Measurements from ENCODE around the gene PRR20G.
"Not testable (repeated sequence)": the region's sequence is repeated elsewhere in the genome, so short reads cannot be mapped to it uniquely, and the experiment has no call there.

PRR20G gene

DNA sequence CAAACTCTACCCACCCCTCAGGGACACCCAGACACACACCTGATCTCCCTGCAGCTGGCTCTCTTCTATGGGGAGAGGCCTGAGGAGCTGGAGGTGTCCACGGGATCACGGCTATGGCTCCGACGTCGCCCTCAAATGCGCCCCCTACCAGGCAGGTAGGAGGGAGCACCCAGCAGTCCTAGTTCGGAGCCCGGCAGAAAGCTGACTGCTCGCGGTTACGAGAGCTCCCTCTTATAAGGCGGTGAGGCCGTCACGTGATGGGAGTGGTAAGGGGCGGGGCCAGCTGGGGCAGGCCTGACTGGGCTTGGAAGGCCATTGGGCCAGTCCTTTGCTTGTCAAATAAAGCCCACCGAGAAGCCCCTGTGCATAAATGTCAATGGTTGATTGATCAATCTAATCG lies at the start of gene PRR20G:
PRR20G (minus strand) TSS at position 207 of the 400 bp plus-strand sequence. CDS start 681 bp downstream, outside the sequence.
- DNase-seq, result no peak

DNA sequence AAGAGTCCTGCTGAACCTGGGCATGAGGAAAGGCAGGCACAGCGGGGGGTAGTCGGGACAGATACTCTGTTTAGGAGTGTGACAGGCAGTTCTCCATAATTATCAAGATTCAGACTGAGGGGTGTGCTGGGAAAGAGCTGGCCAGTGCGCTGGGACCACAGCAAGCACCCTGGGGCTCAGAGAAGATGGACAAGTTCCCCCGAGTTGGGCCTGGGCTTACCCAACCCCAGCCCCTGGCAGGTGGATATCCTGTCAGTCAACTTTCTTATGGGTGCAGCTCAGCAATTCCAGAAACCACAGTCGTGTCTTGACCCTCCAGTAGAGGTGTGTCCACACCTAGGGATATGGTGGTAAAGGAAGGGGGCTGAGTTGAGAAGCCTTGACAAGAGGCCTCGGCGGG lies 49.2 kb upstream of the PRR20G start:
- DNase-seq, result no peak

DNA sequence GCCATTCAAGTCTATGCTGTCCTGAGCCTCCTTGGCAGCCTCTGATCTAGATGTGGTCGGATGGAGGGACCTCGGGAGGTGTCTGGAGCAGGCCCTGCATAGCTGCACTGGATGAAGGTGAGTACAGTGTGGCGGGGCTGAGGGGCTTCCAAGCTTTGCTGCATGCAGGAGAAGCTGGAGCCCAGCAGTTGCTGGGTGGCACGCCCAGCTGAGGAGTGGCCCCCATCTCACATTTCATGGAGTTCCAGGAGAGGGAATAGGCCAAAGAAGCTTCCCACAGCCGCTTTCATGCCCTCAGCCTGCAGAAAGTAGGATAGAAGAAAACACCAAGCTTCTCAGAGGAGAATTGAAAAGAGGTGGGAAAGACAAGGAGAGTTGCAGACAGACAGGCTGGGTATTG lies 48.3 kb upstream of the PRR20G start:
- no peak for DNase-seq

DNA sequence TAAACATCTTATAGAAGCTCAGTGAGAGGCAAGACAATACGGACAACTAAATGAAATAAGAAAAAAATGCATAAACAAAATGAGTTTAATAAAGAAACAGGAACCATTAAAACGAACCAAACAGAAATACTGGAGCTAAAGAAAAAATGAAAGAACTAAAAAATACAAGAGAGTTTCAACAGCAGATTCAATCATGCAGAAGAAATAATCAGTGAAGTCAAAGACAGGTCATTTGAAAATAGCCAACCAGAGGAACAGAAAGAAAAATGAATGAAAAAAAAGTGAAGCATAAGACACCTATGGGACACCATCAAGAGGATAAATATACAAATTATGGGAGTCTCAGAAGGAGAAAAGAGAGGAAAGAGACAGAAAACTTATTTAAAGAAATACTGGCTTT lies 42.5 kb upstream of the PRR20G start:
- no peak for DNase-seq

DNA sequence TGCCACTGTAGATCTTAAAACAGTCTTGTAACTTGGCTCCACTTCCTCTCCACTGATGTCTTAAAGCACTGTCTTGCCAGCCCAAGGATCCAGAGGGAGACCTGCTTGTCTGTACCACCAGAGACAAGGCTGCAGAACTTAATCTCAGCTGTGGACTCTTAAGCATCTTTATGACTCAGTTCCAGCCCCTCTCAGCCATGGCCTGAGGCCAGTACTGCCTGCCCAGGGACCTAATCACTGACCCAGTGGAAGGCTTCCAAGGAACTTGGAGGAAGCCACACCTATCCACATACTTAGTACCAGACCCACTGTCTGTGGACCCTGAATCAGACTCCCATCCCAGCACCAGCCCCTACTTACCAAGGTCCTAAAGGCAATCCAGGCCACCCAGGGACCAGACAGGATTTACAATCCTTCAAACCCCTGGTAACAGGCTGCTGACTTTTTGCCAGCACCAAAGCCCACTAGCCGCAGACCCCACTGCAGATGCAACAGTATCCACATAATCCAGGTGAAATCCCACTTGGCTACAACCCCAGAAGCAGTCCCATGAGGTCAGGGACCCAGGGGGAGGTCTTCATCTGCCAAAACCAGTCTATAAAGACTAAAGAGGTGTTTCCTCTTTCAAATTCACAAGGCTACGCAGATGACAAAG lies 41.9 kb upstream of the PRR20G start:
- DNase-seq, result no peak

DNA sequence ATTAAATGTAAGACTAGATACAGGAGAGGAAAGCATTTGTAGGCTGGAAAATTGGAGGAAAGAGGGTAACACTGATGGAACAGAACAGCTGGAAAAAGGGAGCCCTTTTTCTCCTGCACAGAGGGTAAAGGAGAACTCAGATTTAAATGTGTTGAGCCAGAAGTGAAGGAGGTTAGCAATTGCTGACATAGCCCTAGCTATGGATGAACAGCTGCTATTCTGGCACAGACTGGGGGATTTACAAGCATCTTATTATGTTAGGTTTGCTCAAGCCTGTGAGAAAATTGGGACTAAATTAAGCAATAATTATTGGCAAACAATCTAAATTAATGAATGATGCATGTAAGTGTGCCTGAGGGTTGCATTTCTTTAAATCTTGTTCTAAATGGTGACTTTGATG lies 40.6 kb upstream of the PRR20G start:
- no peak for DNase-seq

- no peak for DNase-seq
Observed at GRCh38 chr3:127326341-127326740, 38.5 kb upstream of the PRR20G start.

DNA sequence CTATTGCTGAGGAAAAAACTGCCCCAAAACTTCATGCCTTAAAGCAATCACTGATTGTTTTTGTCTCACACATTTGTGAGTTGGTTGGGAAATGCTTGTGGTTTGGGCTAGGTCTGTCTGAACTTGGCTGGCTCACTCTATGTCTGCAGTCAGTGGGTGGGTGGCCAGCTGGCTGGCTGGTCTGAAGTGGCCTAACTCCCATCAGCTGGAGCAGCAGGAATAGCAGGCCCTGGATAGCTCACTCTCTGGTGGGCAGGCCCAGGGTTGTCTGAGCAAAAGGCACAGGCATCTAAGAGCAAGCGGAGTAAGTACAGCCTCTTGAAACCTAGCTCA lies 37.7 kb upstream of the PRR20G start:
- peak; percentile 86 for DNase-seq

- DNase-seq, result peak; percentile 96
Observed at GRCh38 chr3:127324913-127325628, 37.2 kb upstream of the PRR20G start.

- DNase-seq, result no peak
Observed at GRCh38 chr3:127324076-127324475, 36.2 kb upstream of the PRR20G start.

DNA sequence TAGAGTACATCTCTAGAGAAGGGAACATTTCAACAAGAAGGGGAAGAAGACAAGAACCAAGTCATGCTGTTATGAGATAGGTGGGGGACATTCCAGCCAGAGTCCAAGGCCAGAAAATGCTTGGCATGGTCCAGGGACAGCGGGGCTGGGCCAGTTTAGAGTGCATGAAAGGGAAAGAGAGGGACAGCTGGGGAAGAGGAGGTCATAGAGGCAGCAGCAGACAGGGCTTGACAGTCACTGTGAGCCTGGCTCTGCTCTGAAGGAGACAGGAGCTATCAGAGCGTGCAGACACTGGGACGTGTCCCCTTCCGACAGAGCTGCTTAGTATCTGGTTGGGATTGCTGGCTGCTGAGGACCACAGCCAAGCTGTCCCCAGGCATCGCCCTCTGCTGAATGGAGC lies 35.7 kb upstream of the PRR20G start:
- DNase-seq, result no peak

GRCh38 chr3:127321371-127321770 lies 33.5 kb upstream of the PRR20G start:
- no peak for DNase-seq

- DNase-seq, result no peak
Observed at GRCh38 chr3:127320529-127321121, 32.8 kb upstream of the PRR20G start.

DNA sequence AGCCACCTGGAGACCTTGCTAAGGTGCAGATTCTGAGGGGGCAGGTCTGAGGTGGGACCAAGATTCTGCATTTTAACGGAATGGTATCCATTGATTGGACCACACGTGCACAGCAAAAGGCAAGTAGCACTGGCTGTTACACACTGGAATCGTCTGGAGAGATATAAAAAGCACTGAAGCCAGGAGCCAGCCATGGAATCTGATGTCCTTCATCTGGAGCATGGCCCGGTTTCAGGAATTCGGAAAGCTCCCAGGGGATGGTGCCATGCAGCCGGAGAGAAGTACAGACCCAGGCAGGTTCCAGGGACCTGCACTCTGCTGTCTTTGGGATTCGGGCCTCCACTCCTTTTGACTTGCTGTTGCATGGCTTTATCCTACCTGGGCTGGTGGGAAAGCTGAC lies 28.8 kb upstream of the PRR20G start:
- no peak for DNase-seq

DNA sequence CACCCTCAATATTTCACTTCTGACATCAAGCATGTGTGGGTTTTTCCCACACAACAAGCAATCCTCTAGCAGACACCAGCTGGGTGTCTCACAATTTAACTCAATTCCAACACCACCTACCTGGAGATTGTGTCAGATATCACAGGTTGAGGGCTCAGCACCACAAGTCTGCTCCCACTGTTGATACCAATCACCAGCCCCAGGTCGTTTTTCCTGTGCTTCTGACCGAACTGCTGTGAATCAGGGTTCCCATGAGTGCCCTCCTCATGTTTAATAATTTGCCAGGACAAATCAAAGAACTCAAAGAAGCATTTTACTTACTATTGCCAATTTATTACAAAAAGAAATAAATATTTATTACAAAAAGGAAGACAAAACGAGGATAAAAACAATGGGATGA lies 25.0 kb upstream of the PRR20G start:
- DNase-seq, result no peak

DNA sequence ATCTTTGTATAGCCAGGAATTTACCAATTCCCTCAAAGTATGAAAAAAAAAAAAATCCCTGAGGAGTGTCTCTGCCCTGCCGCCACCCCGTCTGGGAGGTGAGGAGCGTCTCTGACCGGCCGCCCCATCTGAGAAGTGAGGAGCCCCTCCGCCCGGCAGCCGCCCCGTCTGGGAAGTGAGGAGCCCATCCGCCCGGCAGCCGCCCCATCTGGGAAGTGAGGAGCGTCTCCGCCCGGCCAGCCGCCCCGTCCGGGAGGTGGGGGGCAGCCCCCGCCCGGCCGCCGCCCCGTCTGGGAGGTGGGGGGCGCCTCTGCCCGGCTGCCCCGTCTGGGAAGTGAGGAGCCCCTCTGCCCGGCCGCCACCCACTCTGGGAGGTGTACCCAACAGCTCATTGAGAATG lies 21.0 kb upstream of the PRR20G start:
- DNase-seq, result not testable (repeated sequence)

- DNase-seq, result peak; percentile 16
Observed at GRCh38 chr3:127307916-127308315, 20.1 kb upstream of the PRR20G start.

- peak; percentile 91 for DNase-seq
Observed at GRCh38 chr3:127307112-127307835, 19.4 kb upstream of the PRR20G start.

- DNase-seq, result no peak
Observed at GRCh38 chr3:127306361-127307111, 18.7 kb upstream of the PRR20G start.

- no peak for DNase-seq
Observed at GRCh38 chr3:127305499-127306060, 17.7 kb upstream of the PRR20G start.

- no peak for DNase-seq
Observed at GRCh38 chr3:127304121-127304744, 16.4 kb upstream of the PRR20G start.

GRCh38 chr3:127299276-127299675 lies 11.4 kb upstream of the PRR20G start:
- DNase-seq, result peak; percentile 95

Measured in inflammatory macrophage treated with lipopolysaccharide for 4 hours (primary cell).